GM12878 (cell line): ENCODE results near the gene CASP10.

Source experiments
- CBX3 ChIP-seq: fragments of 200-600 bp; sonication (generic); IDR thresholded peaks from 2 replicates; pipeline ENCODE4 v1.6.1; 2016; ENCODE audit warnings: low read depth, borderline replicate concordance
- CTCF ChIP-seq, 3 experiments: IDR thresholded peaks in 2 of 3; conservative IDR thresholded peaks in 1 of 3; 2 replicates each; pipeline ENCODE4 v1.5.1; 2011; ENCODE audit warnings: low read depth in 3 of 3, low read length in 3 of 3, mild to moderate bottlenecking in 3 of 3, control low read depth in 2 of 3, moderate library complexity in 2 of 3, inconsistent platforms in 1 of 3, mixed read lengths in 1 of 3; ENCODE audit not compliant: control insufficient read depth in 2 of 3, insufficient read depth in 1 of 3; ENCODE audit errors: extremely low read depth in 1 of 3
- ESRRA ChIP-seq: IDR thresholded peaks from 2 replicates; pipeline ENCODE4 v1.6.1; 2012; ENCODE audit warnings: mild to moderate bottlenecking, low read length, improper control_type of control experiment
- ETV6 ChIP-seq, 2 experiments: fragments of 450-650 bp in 1 of 2; IDR thresholded peaks in 1 of 2; conservative IDR thresholded peaks in 1 of 2; 2 replicates each; pipeline ENCODE4 v1.6.1; 2014; ENCODE audit warnings: antibody characterized with exemption in 1 of 2, borderline replicate concordance in 1 of 2, low read depth in 1 of 2, mild to moderate bottlenecking in 1 of 2, moderate library complexity in 1 of 2
- FOXM1 ChIP-seq: IDR thresholded peaks from 2 replicates; pipeline ENCODE4 v1.6.1; 2012; ENCODE audit warnings: low read depth, mild to moderate bottlenecking, inconsistent platforms, low read length, moderate library complexity
- HDAC2 ChIP-seq: fragments of 200-600 bp; sonication (generic); IDR thresholded peaks from 2 replicates; pipeline ENCODE4 v1.6.1; 2017
- POLR2A ChIP-seq: IDR thresholded peaks from 2 replicates; pipeline ENCODE4 v1.6.1; 2011; ENCODE audit warnings: low read depth, mild to moderate bottlenecking, low read length
- ZZZ3 ChIP-seq: IDR thresholded peaks from 2 replicates; pipeline ENCODE4 v1.6.1; 2011; ENCODE audit warnings: low read depth; ENCODE audit not compliant: control insufficient read depth, insufficient read length

- TF ChIP-seq CTCF (IDR thresholded peaks at IDR 0.05 in 2 of 3, conservative IDR thresholded peaks at IDR 0.05 in 1 of 3; ENCODE audit: control insufficient read depth in 2 of 3, extremely low read depth in 1 of 3, insufficient read depth in 1 of 3, low read depth in 3 of 3, low read length in 3 of 3) (no peak), ESRRA (no peak), POLR2A (no peak), ZZZ3 (no peak), CBX3 (no peak), HDAC2 (no peak), FOXM1 (no peak), ETV6 (conservative IDR thresholded peaks at IDR 0.05 in 1 of 2, IDR thresholded peaks at IDR 0.05 in 1 of 2; ENCODE audit: borderline replicate concordance in 1 of 2, low read depth in 1 of 2) (no peak)
Observed at GRCh38 chr2:201204655-201205514, 21.9 kb downstream of the CASP10 start.
